ENCODE measurements around the gene EFHC1. TPM values are rescaled to one million over a fixed set of nuclear protein-coding genes. Genes with fewer than 3 reads are reported as not detected.
"Not testable (repeated sequence)": the region's sequence is repeated elsewhere in the genome, so short reads cannot be mapped to it uniquely, and the experiment has no call there.

EFHC1 gene
- total RNA-seq, 2 donors from 2014 or later: 3.1 to 3.7 TPM

DNA sequence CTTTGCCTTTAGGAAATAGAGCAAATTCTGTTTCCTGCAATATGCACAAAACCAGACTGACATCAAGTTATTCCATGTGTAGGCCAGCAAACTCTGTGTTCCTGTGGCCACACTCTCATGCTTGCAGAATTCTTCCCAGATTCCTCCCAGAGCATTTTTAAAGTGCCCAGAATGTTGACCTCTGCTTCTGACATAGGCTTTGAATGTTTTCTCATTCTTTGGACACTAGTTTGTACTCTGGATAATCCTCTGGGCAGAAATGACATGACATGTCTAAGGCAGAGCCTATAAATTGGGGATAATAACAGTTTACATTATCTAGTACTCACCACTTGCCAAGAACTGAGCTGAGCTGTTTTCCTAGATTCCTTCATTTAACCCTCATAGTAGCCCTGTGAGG, 9.2 kb upstream of the EFHC1 start:
- peaks cover 2% of the 10 kb centered on the region for H3K36me3 Mint-ChIP-seq (ENCODE audit: low read depth)
- H3K9me3 Mint-ChIP-seq: no peaks in the 10 kb centered on the region
- no peak overlapping the region for H3K27ac Mint-ChIP-seq
- peaks cover 16% of the 10 kb centered on the region for H3K4me1 Mint-ChIP-seq
- ATAC-seq (replicated peaks): no peak
- H3K27me3 Mint-ChIP-seq: no peaks in the 10 kb centered on the region
- H3K4me3 Mint-ChIP-seq: no peak overlapping the region

DNA sequence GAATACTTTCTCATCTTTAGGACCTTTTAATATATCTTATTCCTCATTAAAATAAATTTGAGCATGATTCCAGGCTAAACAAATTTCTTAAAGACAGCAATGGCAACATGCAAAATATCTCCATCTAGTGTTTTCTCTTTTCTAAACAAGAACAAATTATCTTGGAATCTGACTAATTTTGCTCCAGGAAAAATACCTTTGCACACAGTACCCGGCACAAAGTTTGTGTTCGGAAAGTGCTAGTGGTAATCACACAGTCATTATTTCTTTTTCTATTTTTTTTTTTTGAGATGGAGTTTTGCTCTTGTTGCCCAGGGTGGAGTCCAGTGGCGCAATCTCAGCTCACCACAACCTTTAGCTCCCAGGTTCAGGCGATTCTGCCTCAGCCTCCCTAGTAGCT, 8.2 kb upstream of the EFHC1 start:
- Mint-ChIP-seq H3K27me3 (no peaks in the 10 kb centered on the region), H3K27ac (no peak overlapping the region), H3K4me1 (peaks cover 12% of the 10 kb centered on the region), H3K9me3 (no peaks in the 10 kb centered on the region), H3K36me3 (ENCODE audit: low read depth) (no peaks in the 10 kb centered on the region), H3K4me3 (no peak overlapping the region)
- ATAC-seq (replicated peaks): no peak

DNA sequence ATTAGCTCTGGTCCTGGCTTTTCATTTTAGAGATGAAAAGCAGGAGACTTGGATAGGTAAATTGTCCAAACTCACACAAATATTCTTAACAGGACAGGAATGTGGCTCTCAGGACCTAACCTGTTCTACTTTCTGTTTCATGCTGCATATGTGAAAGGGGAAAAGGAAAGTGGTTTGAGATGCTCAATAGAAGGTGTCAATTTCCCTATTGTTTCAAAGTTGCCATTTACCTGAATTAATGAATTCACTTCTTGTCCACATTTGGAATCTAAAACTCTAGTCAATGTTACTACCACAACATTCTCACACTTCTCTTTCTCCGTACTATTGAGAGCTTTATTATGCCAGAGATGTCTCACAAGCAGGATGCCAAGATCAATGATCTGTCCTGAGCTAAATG, 4.8 kb upstream of the EFHC1 start:
- Mint-ChIP-seq H3K4me1 (peaks cover 17% of the 10 kb centered on the region), H3K27ac (no peak overlapping the region), H3K4me3 (peak overlapping the region; percentile 14), H3K27me3 (no peaks in the 10 kb centered on the region), H3K36me3 (ENCODE audit: low read depth) (no peaks in the 10 kb centered on the region), H3K9me3 (no peaks in the 10 kb centered on the region)
- no peak for ATAC-seq (replicated peaks)

DNA sequence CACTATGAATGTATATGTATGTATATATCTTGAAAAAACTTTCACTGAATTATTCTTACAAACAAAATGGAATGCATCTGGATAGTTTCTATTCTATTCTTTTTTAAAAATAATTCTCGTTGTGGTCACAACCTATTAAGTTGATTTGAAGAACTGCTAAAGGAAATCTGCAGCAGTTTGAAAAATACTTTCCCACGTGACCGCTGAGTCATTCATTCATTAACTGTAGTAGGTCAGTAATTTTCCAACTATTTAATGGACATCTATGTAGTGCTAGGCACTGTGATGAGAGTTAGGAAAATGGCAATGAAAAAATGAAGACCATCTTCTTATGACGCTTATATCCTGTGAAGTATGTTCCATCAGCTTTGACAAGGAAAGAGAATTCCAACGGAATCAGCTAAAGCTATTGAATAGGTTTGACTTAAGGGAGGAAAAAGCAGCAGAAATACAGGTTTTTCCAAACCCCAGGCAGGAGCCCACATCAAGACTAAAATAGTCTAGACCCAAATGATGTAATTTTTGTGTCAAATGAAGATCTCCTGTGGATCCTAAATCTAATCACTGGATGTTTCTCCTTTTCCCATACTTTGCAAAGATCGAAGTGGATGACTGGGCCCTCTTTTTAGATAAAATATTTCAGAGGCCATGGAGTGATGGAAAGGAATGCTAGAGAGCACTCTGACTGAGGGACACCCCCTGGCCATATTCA, 4.1 kb upstream of the EFHC1 start:
- peaks cover 17% of the 10 kb centered on the region for H3K4me1 Mint-ChIP-seq
- H3K36me3 Mint-ChIP-seq (ENCODE audit: low read depth): no peaks in the 10 kb centered on the region
- no peak for ATAC-seq (replicated peaks)
- H3K27me3 Mint-ChIP-seq: no peaks in the 10 kb centered on the region
- H3K4me3 Mint-ChIP-seq: peak overlapping the region; percentile 14
- H3K27ac Mint-ChIP-seq: no peak overlapping the region
- H3K9me3 Mint-ChIP-seq: no peaks in the 10 kb centered on the region

DNA sequence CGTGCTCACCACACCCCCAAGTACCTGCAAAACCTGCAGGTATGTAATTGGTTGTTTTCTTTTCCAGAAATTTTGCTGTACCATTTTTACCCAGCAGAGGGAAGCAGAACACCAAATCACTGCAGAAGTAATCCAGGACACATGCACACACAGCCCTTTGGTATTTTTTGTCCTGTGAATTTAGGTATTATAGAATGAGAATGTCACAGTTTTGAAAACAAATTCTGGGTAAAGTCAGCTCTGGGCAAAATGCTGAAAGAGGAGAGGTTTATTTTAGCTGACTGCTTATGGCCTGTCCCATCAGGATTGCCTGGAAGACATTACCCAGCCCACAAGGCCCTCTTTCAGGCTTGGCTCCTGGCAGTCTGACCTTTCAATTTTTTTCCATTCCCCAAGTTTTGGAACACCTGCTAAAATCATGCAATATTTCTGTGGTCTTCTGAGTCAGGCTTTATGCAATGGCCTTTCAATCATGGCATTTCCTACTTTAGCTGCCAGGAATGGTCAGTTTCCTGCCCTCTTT, 3.5 kb upstream of the EFHC1 start:
- ATAC-seq (replicated peaks): no peak
- Mint-ChIP-seq H3K4me3 (no peak overlapping the region), H3K9me3 (no peaks in the 10 kb centered on the region)

DNA sequence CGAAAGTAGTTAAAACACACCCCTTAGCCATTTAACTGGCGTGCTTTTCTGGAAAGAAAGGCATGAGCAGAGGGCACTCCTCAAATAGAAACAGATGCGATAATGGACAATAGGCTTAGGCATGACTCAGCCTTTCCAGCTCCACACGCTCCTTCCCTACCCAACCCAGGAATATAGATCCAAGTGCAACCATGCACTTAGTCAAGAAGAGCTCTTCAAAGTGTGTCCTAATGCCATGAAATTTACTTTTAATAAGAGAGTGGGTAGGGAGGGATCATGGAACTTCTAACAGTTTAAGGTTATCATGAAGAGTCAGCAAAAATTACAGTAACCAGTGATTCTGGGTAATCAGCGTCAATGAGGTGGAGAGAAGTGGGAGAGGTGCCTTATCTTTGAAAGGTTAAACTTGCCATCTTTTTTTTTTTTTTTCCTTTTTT, 2.4 kb upstream of the EFHC1 start:
- no peak overlapping the region for H3K27ac Mint-ChIP-seq
- H3K27me3 Mint-ChIP-seq: no peaks in the 10 kb centered on the region
- no peaks in the 10 kb centered on the region for H3K36me3 Mint-ChIP-seq (ENCODE audit: low read depth)
- no peak for ATAC-seq (replicated peaks)
- H3K4me3 Mint-ChIP-seq: no peak overlapping the region
- no peaks in the 10 kb centered on the region for H3K9me3 Mint-ChIP-seq
- H3K4me1 Mint-ChIP-seq: peaks cover 13% of the 10 kb centered on the region

More for the DNA sequence above, 3.5 kb upstream of the EFHC1 start:
- Mint-ChIP-seq H3K27ac (no peak overlapping the region), H3K4me1 (peaks cover 17% of the 10 kb centered on the region), H3K27me3 (no peaks in the 10 kb centered on the region), H3K36me3 (ENCODE audit: low read depth) (no peaks in the 10 kb centered on the region)

DNA sequence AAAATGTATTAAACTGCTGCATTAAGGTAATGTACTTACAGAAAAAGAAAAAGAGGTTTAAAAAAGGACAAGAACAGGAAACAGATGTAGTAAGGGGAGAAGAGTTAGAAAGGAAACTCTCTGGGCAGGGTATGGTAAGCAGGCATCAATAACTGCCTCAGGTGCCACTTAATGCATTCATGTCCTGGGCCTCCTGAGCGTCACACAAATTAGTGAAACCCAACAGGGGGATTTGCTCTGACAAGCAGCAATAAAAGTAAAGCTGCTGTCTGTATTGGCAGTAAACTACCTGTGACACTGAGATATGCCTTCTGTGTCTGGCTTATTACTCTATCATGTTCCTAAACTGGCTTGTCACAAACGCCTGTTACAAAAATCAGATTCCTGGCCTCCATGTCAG, 1.5 kb upstream of the EFHC1 start:
- ATAC-seq (replicated peaks): no peak
- Mint-ChIP-seq H3K4me3 (no peak overlapping the region), H3K9me3 (no peaks in the 10 kb centered on the region), H3K4me1 (peaks cover 10% of the 10 kb centered on the region), H3K27ac (no peak overlapping the region), H3K27me3 (no peaks in the 10 kb centered on the region), H3K36me3 (ENCODE audit: low read depth) (no peaks in the 10 kb centered on the region)

DNA sequence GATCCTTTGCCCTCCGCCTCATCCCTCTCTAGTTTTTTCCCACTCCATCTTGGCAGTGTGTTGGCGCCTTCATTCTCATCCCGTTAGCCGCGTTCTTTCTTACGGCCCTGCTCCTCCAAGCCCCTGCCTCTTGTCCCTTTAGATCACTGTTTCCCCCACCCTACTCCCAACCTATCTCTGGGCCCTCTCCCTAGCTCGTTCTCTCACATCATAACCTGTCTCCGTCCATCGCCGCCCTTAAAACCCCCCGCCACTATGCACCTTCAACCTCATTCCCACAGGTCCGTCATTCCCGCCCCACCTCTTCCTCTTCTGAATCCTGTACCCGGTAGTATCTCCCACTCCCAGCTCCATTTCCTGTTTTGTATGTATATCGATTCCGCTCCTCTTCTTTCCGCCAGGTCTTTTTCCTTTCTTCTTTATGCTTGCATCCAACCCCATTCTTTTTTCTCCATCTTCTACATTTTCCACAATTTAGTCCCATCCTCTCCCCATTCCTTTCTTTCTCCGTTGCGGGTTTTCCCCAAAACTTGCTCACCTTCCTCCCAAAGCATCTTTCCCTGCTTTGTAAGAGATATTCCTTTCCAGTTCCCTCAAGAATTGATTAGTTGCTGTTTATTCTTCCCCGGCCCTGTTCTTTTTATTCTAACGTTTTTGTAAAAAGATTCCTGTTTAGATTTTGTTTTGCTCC, 671 bp downstream of the EFHC1 start:
- no peak for ATAC-seq (replicated peaks)
- no peaks in the 10 kb centered on the region for H3K27me3 Mint-ChIP-seq
- H3K4me3 Mint-ChIP-seq: no peak overlapping the region
- no peak overlapping the region for H3K27ac Mint-ChIP-seq
- peaks cover 4% of the 10 kb centered on the region for H3K4me1 Mint-ChIP-seq
- no peaks in the 10 kb centered on the region for H3K9me3 Mint-ChIP-seq
- no peaks in the 10 kb centered on the region for H3K36me3 Mint-ChIP-seq (ENCODE audit: low read depth)

DNA sequence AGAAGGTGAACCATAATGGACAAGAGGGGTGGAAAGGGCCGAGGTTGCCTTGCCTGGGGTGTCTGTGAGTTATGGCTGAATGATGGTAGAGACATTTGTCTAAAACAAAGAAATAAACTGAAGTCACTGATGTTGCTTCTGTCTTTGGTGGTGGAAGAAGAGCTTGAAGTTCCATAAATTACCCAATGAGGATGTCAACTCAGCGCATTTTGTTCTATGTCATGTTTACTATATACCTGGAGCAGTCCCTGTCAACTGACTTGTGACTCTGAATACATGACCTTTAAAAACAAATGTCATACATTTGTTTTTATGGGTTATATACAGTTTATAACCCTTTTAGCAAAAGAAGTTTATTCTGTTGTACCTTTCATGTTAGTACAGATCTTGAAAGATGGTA, 2.0 kb downstream of the EFHC1 start:
- H3K4me3 Mint-ChIP-seq: no peak overlapping the region

DNA sequence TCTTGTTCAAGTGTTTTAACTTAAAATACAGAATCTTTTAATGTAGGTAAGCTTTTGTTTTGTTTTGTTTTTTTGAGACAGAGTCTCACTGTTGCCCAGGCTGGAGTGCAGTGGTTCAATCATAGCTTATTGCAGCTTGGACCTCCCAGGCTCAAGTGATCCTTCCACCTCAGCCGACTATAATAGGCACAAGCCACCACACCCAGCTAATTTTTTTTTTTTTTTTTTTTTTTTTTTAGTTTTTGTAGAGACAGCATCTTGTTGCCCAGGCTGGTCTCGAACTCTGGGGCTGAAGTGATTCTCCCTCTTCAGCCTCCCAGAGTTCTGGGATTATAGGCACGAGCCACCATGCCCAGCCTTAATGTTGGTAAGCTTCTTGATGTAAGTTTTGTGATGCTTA, 3.3 kb downstream of the EFHC1 start:
- no peaks in the 10 kb centered on the region for H3K9me3 Mint-ChIP-seq
- peaks cover 4% of the 10 kb centered on the region for H3K4me1 Mint-ChIP-seq
- no peaks in the 10 kb centered on the region for H3K36me3 Mint-ChIP-seq (ENCODE audit: low read depth)
- no peak overlapping the region for H3K4me3 Mint-ChIP-seq
- ATAC-seq (replicated peaks): no peak
- H3K27ac Mint-ChIP-seq: no peak overlapping the region
- H3K27me3 Mint-ChIP-seq: no peaks in the 10 kb centered on the region

More for the DNA sequence above, 2.0 kb downstream of the EFHC1 start:
- H3K27me3 Mint-ChIP-seq: no peaks in the 10 kb centered on the region
- H3K27ac Mint-ChIP-seq: no peak overlapping the region
- H3K36me3 Mint-ChIP-seq (ENCODE audit: low read depth): no peaks in the 10 kb centered on the region
- peaks cover 4% of the 10 kb centered on the region for H3K4me1 Mint-ChIP-seq
- H3K9me3 Mint-ChIP-seq: no peaks in the 10 kb centered on the region
- no peak for ATAC-seq (replicated peaks)

DNA sequence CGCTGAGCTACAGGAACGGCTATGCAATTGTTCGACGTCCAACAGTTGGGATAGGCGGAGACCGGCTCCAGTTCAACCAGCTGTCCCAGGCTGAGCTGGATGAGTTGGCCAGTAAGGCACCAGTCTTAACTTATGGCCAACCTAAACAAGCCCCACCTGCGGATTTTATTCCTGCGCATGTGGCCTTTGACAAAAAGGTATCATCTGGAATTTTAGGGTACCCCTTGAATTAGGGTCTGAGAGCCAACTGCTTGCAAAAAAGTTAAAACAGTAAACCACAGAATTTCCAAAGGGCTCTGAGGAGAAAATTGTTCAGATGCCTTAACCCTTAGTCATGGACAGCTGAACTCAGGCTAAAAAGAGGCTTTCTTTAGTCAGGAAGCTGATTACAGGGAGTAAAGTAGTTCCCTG, 3.8 kb downstream of the EFHC1 start:
- Mint-ChIP-seq H3K27ac (no peak overlapping the region), H3K4me3 (no peak overlapping the region), H3K27me3 (no peaks in the 10 kb centered on the region), H3K4me1 (peaks cover 4% of the 10 kb centered on the region), H3K36me3 (ENCODE audit: low read depth) (no peaks in the 10 kb centered on the region), H3K9me3 (no peaks in the 10 kb centered on the region)
- ATAC-seq (replicated peaks): no peak

DNA sequence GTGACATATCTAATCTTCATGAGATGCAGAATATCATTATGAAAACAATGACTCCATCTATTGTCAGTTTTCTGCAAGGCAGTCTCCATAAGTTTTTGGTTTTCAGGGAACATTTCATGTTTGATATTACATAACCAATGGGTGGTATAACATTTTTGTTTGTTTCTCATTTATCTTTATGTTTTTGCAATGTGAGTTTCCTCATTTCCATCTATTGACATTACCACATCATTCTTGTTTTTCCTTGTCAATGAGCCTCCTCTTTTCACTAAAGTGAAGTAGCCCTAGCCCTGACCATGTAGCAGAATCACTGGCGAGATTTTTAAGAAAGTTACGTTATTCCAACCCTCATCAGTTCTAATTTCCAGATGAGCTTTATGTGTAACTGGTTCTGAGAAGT, 4.4 kb downstream of the EFHC1 start:
- no peak overlapping the region for H3K27ac Mint-ChIP-seq
- no peaks in the 10 kb centered on the region for H3K9me3 Mint-ChIP-seq
- no peaks in the 10 kb centered on the region for H3K4me1 Mint-ChIP-seq
- no peaks in the 10 kb centered on the region for H3K27me3 Mint-ChIP-seq
- H3K36me3 Mint-ChIP-seq (ENCODE audit: low read depth): no peaks in the 10 kb centered on the region
- no peak for ATAC-seq (replicated peaks)
- no peak overlapping the region for H3K4me3 Mint-ChIP-seq

DNA sequence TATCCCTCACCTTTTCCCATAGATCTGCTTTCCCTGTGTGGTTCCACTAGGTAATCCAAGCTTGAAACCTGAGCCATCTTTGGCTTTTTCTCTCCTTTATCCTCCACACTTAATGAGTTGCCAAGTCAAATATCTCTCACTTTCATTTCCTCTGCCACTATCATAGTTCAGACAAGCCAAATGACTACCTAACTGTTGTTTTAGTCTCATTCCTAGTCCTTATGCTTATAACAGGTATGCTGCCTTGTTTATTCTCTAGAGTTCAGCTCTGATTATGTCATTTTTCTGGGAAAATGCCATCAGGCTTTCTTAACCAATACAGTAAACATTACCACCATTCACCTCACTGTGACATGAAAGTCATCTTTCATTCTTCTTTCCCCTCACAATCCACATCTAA, 6.5 kb downstream of the EFHC1 start:
- peak; percentile 49 for ATAC-seq (replicated peaks)
- Mint-ChIP-seq H3K4me1 (no peaks in the 10 kb centered on the region), H3K4me3 (no peak overlapping the region), H3K27me3 (no peaks in the 10 kb centered on the region), H3K9me3 (no peaks in the 10 kb centered on the region), H3K36me3 (ENCODE audit: low read depth) (no peaks in the 10 kb centered on the region), H3K27ac (no peak overlapping the region)

DNA sequence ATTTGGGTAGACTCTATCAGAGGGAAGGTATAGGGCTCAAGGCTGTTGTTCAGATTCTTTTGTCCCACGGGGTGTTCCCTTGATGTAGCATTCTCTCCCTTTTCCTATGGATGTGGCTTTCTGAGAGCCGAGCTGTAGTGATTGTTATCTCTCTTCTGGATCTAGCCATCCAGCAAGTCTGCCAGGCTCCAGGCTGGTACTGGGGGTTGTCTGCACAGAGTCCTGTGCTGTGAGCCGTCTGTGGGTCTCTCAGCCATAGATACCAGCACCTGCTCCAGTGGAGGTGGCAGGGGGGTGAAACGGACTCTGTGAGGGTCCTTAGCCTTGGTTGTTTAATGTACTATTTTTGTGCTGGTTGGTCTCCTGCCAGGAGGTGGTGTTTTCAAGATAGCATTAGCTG, 13.2 kb downstream of the EFHC1 start:
- not testable (repeated sequence) for H3K9me3 Mint-ChIP-seq; H3K4me3 Mint-ChIP-seq; H3K36me3 Mint-ChIP-seq (ENCODE audit: low read depth); H3K27ac Mint-ChIP-seq; ATAC-seq (replicated peaks); H3K27me3 Mint-ChIP-seq; H3K4me1 Mint-ChIP-seq

DNA sequence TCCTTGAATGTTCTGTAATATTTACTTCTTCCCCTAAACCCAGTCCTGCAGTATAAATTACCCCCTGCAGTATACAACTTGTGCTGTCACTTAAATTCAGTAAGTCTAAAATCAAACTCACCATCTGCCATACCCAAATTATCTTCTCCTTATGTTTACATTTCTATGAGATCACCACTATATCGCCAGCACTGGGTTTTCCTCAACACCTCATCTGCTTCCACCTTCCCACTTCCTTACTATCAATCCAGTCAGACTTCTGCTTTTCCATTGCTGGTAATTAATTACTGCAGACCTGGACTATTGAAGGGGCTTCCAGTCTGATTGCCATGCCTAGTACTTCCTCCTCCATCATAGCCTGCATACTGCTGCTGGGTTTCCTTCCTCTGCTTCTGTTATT, 15.2 kb downstream of the EFHC1 start:
- H3K36me3 Mint-ChIP-seq (ENCODE audit: low read depth): no peaks in the 10 kb centered on the region
- H3K27ac Mint-ChIP-seq: no peak overlapping the region
- no peaks in the 10 kb centered on the region for H3K4me1 Mint-ChIP-seq
- no peak for ATAC-seq (replicated peaks)
- H3K9me3 Mint-ChIP-seq: no peaks in the 10 kb centered on the region
- H3K4me3 Mint-ChIP-seq: no peak overlapping the region
- H3K27me3 Mint-ChIP-seq: no peaks in the 10 kb centered on the region

Data from activated T-helper 17 cell treated with anti-CD3 and anti-CD28 coated beads, Interleukin-2, amount 50 U/mL, for 72 hours (primary cell).